Amniotic epithelial cell (primary cell): ENCODE measurements around the gene ZIC4.

Source experiments
- DNase-seq: peaks from one replicate; pipeline ENCODE4 v3.0.0-alpha.2; 2010; ENCODE audit warnings: low read depth

ZIC4 gene

DNA sequence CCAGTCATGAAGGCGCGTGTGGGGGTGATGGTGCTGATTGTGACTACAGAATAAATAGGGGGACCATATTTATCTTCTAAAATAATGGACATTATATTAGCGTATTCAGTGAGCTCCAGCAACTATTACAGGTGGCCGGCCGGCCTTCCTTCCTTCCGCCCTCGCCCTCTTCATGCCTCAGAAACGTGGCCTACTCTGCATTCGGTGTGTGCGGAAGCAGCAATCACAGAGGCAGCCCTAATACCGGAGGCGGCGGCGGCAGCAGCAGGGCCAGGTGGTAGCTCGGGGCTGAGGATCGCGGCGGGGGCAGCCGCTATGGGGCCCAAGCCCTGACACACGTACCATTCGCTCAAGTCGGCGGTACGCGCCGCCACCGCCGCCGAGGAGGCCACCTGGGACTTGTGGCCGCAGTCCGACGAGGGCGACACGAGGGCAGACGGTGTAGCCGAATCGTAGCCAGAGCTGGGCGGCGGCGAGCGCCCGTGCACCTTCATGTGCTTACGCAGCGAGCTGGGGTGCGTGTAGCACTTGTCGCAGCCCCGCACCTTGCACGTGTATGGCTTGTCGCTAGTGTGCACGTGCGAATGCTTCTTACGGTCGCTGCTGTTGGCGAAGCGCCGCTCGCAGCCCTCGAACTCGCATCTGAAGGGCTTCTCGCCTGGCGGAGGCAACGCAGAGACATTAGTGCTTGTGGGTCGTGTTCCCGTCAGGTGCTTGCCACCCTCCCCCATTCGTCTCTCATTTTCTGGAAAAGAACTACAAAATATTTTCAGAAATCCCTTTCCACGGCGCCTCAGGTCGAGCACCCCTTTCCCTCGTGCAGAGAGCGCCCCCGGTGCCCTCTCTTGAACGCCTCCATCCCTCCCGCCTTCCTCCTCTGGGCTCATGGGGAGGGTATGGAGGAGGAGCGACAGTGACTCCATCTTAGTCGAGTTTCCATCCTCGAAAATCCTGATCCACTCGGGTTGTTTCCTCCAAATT lies 15.5 kb downstream of the ZIC4 start:
- no peak for DNase-seq

GRCh38 chr3:147389717-147390116 lies 16.6 kb downstream of the ZIC4 start:
- DNase-seq, result no peak

DNA sequence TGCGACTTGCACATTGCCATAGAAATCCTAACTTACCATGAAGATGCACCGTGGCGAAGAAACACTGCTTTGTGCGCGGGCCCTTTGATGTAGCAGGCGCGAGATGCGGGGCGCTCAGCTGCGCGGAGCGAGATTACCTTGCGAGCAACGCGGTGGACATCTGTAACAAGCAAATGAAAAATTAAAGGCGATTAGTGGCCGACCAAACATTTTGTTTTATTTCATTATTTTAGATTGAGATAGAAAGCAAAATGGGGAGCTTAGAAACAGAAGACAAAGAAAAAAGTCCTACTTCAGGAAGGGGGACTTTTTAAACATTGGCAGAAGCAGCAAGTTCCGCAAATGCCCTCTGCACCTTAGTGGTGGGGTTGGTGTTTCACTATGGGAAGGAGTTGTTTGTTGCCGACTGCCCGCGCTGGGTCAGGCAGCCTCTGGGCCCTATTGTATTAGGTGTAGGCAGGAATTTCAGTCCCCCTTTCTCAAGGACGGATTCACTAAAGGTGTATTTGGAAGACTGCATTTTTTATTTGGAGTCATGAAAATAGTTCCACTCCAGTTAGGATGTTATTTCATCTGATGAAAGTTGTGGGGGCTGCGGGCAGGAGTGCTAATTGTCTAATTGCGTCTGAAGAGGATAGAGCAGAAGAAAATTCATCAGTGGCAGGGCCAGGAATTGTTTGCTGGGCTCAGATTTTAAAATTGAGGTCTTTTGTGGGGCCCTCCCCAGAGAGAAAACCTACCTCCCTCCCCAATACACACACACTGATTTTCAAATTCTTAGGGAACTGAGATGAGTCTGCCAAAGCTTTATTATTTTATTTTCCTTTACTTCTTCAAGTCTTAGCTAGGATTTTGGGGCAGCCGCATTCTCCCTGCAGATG lies 17.4 kb downstream of the ZIC4 start:
- no peak for DNase-seq

- DNase-seq, result no peak
Measured at GRCh38 chr3:147387885-147388699, 18.3 kb downstream of the ZIC4 start.

GRCh38 chr3:147387291-147387884 lies 19.0 kb downstream of the ZIC4 start:
- no peak for DNase-seq

GRCh38 chr3:147385059-147386012 lies 21.0 kb downstream of the ZIC4 start:
- no peak for DNase-seq

GRCh38 chr3:147384210-147385058 lies 21.9 kb downstream of the ZIC4 start:
- no peak for DNase-seq

GRCh38 chr3:147383617-147384016 lies 22.7 kb downstream of the ZIC4 start:
- DNase-seq, result no peak

- no peak for DNase-seq
Measured at GRCh38 chr3:147381596-147381995, 24.7 kb downstream of the ZIC4 start.

DNA sequence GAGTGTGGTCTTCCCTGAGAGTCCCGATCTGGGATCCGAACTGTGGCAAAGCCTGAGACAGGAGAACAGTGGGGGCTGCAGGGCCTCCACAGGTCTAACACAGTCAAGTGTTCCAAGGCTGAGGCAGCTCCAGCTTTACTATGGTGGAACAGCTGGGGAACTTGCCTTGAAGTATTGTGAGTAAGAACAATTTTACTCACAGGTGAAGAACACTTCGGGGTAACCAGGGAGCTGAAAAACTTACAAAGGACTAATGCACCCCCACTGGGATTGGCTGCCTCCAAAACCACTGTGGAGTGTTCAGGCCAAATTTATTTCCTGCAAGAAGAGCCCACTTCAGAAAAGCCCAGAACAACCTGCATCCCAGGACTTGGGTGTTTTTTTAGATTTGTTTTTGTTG lies 25.4 kb downstream of the ZIC4 start:
- DNase-seq, result no peak

GRCh38 chr3:147380387-147380951 lies 25.9 kb downstream of the ZIC4 start:
- no peak for DNase-seq

- no peak for DNase-seq
Measured at GRCh38 chr3:147379651-147380050, 26.7 kb downstream of the ZIC4 start.

GRCh38 chr3:147377412-147378367 lies 28.7 kb downstream of the ZIC4 start:
- DNase-seq, result no peak

GRCh38 chr3:147373301-147373700 lies 33.0 kb downstream of the ZIC4 start:
- DNase-seq, result no peak

DNA sequence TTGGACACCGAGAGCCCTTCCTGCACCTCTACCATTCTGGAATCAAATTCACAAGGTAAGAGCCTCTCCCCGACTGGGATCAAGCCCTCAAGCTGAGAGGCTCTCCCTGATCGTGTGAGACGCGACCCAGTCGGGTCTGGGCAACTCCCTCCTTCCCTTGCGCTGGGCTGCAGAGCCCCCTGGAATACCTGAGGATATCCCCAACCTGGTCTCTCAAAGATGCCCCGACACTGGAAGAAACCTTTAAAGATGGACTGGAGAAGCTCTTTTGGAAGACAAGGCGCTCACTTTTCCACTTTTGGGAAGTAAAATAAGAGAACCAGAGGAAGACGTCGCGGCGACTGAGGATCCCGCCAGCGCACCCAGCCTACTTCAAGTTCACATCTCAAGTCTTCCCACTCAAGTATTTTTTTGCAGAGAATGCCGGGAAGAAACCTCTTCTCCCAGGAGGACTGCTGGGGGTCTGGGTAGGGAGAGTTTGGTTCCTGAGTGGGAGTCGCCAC lies 33.8 kb downstream of the ZIC4 start:
- DNase-seq, result no peak

DNA sequence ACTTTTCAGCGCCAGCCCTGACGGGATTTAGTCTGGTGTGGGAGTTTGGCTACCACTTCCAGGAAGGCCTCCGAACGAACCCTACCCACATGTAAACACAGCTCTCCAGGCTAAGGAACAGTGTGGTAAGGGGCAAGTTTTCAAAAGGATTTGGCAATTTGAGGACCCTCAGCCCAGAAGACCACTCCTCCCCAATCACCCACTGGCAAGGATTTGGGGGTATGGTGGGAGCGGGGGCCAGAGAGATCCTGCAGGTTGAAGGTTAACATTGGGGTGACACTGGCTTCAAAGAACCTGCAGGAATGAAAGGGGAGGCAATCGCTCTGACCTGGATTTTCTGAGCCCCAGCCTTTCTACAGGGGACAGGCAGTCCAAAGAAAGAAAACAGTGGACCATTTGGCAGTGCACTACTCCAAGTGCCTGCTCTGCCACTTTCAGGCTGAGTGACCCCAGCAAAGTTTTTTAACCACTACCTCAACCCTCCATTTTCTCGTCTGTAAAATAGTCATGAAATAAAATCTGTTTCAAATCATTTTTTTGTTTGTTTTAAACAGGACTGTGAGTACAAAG lies 34.5 kb downstream of the ZIC4 start:
- DNase-seq, result no peak

- no peak for DNase-seq
Measured at GRCh38 chr3:147371140-147371539, 35.2 kb downstream of the ZIC4 start.
